SK-MEL-5 (cell line): ENCODE measurements around the gene FUT6. TPM values are rescaled to one million over a fixed set of nuclear protein-coding genes. Genes with fewer than 3 reads are reported as not detected.
"Not testable (repeated sequence)": the region's sequence is repeated elsewhere in the genome, so short reads cannot be mapped to it uniquely, and the experiment has no call there.

Source experiments
- DNase-seq: peaks from one replicate; pipeline ENCODE4 v3.0.0-alpha.2; 2016; ENCODE audit warnings: low read depth, low spot score
- in situ Hi-C: cut with HindIII; loops from 2 replicates; pipeline ENCODE4 v1.10.0; 2016; ENCODE audit warnings: low sequenced_read_pairs, high pct_unique_total_duplicates, low pct_unique_long_range_greater_than_20kb
- total RNA-seq: library from RNA; depleted of rRNA; stranded (reverse); fragments of >200 nt; shearing (Covaris generic); gene quantifications from 2 replicates; pipeline ENCODE4 v1.2.3, GENCODE V29; 2014; rRNA removed

The FUT6 gene
- total RNA-seq, 1 experiment from 2014 or later, result not detected

GRCh38 chr19:5782945-5783919 lies 56.3 kb downstream of the FUT6 start:
- in situ Hi-C loops, result no loop called here
- no peak for DNase-seq

GRCh38 chr19:5782322-5782721 lies 57.2 kb downstream of the FUT6 start:
- in situ Hi-C loops, result no loop called here
- no peak for DNase-seq

GRCh38 chr19:5780916-5781315 lies 58.6 kb downstream of the FUT6 start:
- in situ Hi-C loops, DNase-seq: not testable (repeated sequence)

Other genes starting within 250 kb of the FUT6 start
- 10.9 and 18.9 TPM in 2 replicates for gene SAFB2, start 216.9 kb downstream of the FUT6 start, total RNA-seq
- gene SAFB, start 216.6 kb downstream of the FUT6 start, total RNA-seq, result 16.7 and 27.5 TPM in 2 replicates
- gene MICOS13, start 159.2 kb downstream of the FUT6 start, total RNA-seq, result 86.1 and 115 TPM in 2 replicates
- 4.4 and 5.5 TPM in 2 replicates for gene HSD11B1L, start 158.7 kb downstream of the FUT6 start, total RNA-seq
- gene RPL36, start 149.4 kb downstream of the FUT6 start, total RNA-seq, result 613 and 661 TPM in 2 replicates
- 83.2 and 91.1 TPM in 2 replicates for gene LONP1, start 119.6 kb downstream of the FUT6 start, total RNA-seq
- gene CATSPERD, start 119.1 kb downstream of the FUT6 start, total RNA-seq, result not detected in 2 replicates
- gene PRR22, start 55.0 kb downstream of the FUT6 start, total RNA-seq, result 2.0 and 3.1 TPM in 2 replicates
- gene DUS3L, start 48.5 kb downstream of the FUT6 start, total RNA-seq, result 51.6 and 52.9 TPM in 2 replicates
- 2.7 and 4.8 TPM in 2 replicates for gene NRTN, start 34.6 kb downstream of the FUT6 start, total RNA-seq
- 3.0 and 3.3 TPM in 2 replicates for gene FUT3, start 11.7 kb upstream of the FUT6 start, total RNA-seq
- gene FUT5, start 30.8 kb upstream of the FUT6 start, total RNA-seq, result not detected in 2 replicates
- gene NDUFA11, start 64.1 kb upstream of the FUT6 start, total RNA-seq, result 171 and 176 TPM in 2 replicates
- 6.0 and 6.6 TPM in 2 replicates for gene VMAC, start 65.2 kb upstream of the FUT6 start, total RNA-seq
- 3.4 and 3.7 TPM in 2 replicates for gene CAPS, start 74.6 kb upstream of the FUT6 start, total RNA-seq
- gene RANBP3, start 138.4 kb upstream of the FUT6 start, total RNA-seq, result 26.7 and 35.7 TPM in 2 replicates